GM18517 (cell line): Measurements from ENCODE around the gene C4orf54.

Experiments used
- ATAC-seq: cut with Tn5 transposase; IDR thresholded peaks from one replicate; pipeline ENCODE4 v1.9.1; 2021; ENCODE audit warnings: mild to moderate bottlenecking, moderate library complexity; ENCODE audit not compliant: unreplicated experiment

Gene C4orf54

DNA sequence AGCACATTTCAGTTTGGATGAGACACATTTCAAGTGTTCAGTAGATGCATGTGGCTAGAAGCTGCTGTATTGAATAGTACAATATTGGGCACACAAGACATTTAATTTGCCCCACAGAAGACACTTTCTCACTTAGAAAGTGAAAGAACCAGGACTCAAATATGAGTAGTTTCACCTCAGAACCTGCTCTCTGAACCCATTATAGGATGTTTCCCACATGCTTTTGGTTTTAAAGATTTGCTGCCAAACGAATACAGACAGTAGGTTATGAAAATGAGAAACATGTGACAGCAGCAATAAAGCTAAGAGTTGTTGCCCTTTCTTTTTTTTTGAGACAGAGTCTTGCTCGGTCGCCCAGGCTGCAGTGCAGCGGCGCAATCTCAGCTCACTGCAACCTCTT, 32.3 kb downstream of the C4orf54 start:
- ATAC-seq = peak; percentile 72

DNA sequence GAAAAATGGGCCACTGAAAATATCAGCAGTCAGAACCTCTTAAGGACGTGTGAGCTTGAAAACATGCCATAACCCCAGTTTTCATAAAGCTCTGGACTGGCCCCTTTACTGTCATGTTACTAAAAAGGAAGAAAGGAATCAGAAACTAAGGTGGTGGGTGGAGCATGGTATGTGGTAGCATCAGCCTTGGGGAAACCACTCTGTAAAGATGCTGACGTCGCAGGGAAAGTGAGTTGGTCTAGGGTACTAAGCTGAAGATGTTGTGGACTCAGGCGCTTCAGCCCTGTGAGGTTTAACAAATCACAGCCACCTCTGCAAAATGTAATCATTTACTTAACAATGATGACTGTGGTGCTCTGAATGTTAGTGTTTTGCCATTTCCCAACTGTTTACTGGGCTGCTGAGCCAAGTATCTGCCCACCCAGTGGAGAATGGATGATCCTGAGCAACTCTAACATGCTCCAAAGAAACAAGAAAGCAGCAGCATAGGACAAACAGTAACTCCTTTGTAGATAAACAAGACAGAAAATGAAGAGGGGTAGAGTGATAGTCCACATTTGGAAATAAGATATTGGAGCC, 33.4 kb downstream of the C4orf54 start:
- ATAC-seq = no peak

DNA sequence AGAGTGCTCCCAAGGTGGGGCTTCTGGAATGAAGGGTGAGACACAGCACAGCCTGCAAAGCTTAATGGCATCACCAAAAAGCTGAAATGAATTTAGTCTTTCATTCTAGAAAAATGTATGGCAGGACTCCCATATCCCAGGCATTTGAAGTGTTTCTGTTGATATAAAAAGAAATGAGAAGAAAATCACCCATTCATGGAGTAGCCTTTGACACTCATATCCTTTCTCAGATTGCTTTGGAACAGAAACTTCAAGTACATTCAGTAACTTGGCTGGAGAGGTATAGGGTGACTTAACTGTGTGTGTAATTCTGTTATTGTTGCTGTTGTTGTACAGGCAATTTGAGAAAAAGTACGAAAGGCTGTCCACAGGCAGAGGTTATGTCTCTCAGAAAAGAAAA, 35.3 kb downstream of the C4orf54 start:
- ATAC-seq = no peak

DNA sequence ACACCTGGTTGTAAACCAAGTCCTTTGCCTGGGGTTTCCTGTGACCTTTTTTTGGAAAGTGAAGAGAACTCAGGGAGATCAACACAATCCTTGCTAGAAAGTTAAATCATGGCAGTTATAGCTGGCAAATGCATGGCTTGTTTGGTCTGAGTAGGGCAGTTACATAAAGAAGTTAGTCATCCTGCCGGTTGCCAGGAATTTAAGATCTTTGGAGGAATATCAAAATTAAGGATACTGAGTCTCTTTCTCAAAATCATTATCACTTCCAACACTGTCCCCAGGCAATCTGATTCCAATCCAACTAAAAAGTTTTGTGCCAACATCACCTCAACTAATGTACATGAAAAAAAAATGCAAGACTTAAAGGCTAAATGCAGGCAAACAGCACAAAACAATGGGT, 40.3 kb downstream of the C4orf54 start:
- ATAC-seq = no peak

DNA sequence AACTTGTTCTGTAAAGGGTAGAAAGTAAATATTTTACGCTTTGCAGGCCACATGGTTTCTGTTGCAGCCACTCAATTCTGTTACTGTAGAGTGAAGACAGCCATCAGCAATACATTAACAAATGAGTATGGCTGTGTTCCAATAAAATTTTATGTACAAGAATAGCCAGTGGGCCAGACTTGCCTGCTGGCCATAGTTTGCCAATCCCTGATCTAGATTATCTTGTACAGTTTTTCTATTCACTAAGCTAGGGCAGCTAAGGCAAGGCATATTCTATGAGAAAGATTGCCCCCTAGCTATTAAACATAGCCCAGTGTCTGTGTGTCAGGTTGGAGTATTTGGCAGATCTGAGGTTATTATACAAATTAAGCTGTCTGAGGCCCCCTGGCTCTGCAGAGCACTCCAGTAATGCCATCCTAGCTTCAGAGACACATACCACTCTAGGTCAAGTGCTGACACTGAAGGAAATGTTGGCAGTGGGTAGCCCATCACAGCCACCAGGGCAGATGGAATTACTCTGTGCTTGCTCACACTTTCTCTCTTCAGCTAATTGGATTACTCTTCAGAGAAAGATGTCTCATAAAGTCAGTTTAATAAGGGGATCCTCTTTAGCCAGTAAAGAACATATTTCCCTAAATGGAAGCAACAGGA, 42.3 kb downstream of the C4orf54 start:
- ATAC-seq = no peak

DNA sequence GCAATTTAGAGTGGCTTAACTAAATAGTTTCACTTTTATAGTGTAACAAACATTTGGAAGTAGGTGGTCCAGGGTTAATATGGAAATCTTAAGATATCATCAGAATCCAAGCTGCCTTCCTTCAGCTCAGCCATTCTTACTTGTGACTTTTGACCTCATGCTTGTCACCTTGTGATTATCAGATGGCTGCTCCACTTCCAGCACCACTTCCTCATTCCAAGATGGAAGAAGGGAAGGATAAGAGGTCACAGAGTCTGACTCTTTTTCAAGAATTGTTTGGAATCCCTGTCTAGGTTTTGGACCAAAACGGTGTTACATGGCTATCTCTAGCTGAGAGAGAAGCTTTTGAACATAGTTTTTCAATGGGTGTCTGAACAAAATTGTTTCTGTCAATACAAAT, 43.1 kb downstream of the C4orf54 start:
- ATAC-seq = no peak

DNA sequence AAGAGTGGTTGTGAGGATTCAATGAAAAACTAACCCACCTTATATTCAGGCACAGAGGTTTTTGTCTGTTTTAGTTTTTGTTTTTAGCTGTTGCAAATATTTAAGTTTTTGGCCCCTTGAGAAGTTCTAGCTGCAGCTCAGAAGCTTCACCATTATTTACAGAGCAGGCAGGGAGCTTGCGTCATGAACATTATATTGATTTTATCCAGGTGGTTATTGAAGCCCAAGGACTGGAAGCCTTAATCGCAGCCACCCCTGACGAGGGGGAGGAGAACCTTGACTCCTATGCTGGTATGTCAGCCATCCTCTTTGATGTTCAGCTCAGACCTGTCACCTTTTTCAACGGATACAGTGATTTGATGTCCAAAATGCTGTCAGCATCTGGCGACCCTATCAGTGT, 44.9 kb downstream of the C4orf54 start:
- ATAC-seq = no peak

DNA sequence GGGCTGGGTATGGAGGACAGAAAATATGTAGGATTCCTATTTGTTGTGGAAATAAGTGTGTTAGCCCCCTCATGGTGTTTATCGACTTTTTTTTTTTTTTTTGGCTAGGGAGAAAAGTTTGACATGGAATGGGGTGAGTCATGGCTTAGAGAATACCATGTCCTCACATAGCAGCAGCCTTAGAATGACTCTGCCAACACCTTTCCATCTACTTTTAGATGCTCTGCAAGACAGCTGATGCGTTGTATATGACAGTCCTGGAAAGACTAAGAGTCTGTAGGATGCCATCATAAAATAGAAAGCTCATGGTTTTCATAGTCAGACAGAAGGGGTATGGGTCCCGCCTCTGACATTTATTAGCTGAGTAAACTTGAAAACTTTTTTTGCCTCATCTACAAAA, 45.3 kb downstream of the C4orf54 start:
- ATAC-seq = no peak

DNA sequence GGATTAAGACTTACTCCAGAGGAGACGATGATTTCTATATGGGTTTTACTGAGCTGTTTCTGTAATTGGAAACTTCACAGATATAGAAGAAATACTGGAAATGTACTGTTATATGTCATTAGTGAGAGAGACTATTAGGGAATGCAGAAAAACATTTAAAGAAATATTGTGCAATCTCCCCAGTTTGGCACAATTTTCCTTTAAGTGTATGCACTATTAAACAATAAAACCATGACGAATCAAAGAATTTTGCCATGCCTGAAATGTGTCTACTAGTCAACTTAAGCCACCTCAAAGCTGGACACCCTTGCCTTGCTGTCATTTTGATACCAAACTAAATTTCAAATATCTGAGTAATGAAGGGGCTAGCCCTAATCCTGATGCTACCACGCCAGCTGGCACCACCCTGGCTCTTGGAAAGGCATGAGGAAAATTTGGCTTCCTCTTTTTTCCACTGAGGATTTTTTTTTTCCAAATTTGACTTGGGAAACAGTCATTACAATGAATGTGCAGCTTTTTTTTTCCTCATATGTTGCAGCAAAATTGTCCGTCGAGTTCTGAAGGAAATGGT, 46.9 kb downstream of the C4orf54 start:
- no peak for ATAC-seq

DNA sequence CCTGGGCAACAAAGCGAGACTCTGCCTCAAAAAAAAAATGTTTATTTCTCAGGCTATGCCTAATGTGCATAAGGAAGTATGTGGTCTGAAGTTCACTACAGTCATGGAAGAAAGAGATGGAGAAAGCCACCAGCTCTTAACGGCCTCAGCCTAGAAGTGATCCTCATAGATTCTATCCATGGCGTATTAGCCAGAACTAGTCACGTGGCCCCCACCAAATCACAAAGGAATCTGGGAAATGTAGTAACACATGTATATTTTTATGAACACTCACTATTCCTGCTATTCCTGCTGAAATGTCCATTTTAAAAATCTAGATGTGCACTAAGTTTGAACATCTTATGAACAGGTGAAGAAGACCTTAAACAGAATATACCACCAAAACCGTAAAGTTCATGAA, 49.2 kb downstream of the C4orf54 start:
- no peak for ATAC-seq
